ENCODE results near the gene PSMA5. TPM values are rescaled to one million over a fixed set of nuclear protein-coding genes. Genes with fewer than 3 reads are reported as not detected.

PSMA5 gene
- total RNA-seq, 1 donor from 2014 or later, result 241 TPM

GRCh38 chr1:109394591-109395281, 31.5 kb downstream of the PSMA5 start:
- Mint-ChIP-seq H3K9me3 (no peaks in the 10 kb centered on the region), H3K27me3 (ENCODE audit: insufficient read depth) (peaks cover 49% of the 10 kb centered on the region)

GRCh38 chr1:109393617-109394233, 32.5 kb downstream of the PSMA5 start:
- no peaks in the 10 kb centered on the region for H3K9me3 Mint-ChIP-seq
- H3K27me3 Mint-ChIP-seq (ENCODE audit: insufficient read depth), result peaks cover 46% of the 10 kb centered on the region
- H3K36me3 Mint-ChIP-seq (ENCODE audit: low read depth), result peaks cover 3% of the 10 kb centered on the region
- DNase-seq (ENCODE audit: low spot score), result no peak
- no peak overlapping the region for H3K4me3 Mint-ChIP-seq
- intact Hi-C loops (cut with micrococcal nuclease), result no loop called here
- H3K4me1 Mint-ChIP-seq (ENCODE audit: low read depth), result peaks cover 36% of the 10 kb centered on the region
- H3K27ac Mint-ChIP-seq, result no peak overlapping the region

More at GRCh38 chr1:109394591-109395281, 31.5 kb downstream of the PSMA5 start:
- intact Hi-C loops (cut with micrococcal nuclease), result no loop called here
- DNase-seq (ENCODE audit: low spot score), result no peak
- Mint-ChIP-seq H3K27ac (no peak overlapping the region), H3K4me1 (ENCODE audit: low read depth) (peaks cover 43% of the 10 kb centered on the region), H3K4me3 (no peak overlapping the region), H3K36me3 (ENCODE audit: low read depth) (peaks cover 6% of the 10 kb centered on the region)

- Mint-ChIP-seq H3K9me3 (no peaks in the 10 kb centered on the region), H3K27ac (no peak overlapping the region), H3K27me3 (ENCODE audit: insufficient read depth) (peaks cover 41% of the 10 kb centered on the region), H3K4me1 (ENCODE audit: low read depth) (peaks cover 29% of the 10 kb centered on the region), H3K4me3 (no peak overlapping the region), H3K36me3 (ENCODE audit: low read depth) (peaks cover 1% of the 10 kb centered on the region)
- DNase-seq (ENCODE audit: low spot score), result no peak
- intact Hi-C loops (cut with micrococcal nuclease), result no loop called here
Observed at GRCh38 chr1:109392788-109393616, 33.2 kb downstream of the PSMA5 start.

- intact Hi-C loops (cut with micrococcal nuclease), result no loop called here
- H3K27me3 Mint-ChIP-seq (ENCODE audit: insufficient read depth), result peaks cover 40% of the 10 kb centered on the region
- peaks cover 1% of the 10 kb centered on the region for H3K36me3 Mint-ChIP-seq (ENCODE audit: low read depth)
Observed at GRCh38 chr1:109392037-109392787, 34.0 kb downstream of the PSMA5 start.

GRCh38 chr1:109391626-109392025, 34.6 kb downstream of the PSMA5 start:
- Mint-ChIP-seq H3K9me3 (no peaks in the 10 kb centered on the region), H3K4me1 (ENCODE audit: low read depth) (peaks cover 23% of the 10 kb centered on the region), H3K27ac (no peak overlapping the region), H3K36me3 (ENCODE audit: low read depth) (peaks cover 1% of the 10 kb centered on the region), H3K27me3 (ENCODE audit: insufficient read depth) (peaks cover 35% of the 10 kb centered on the region), H3K4me3 (no peak overlapping the region)
- intact Hi-C loops (cut with micrococcal nuclease), result no loop called here
- DNase-seq (ENCODE audit: low spot score), result no peak

More at GRCh38 chr1:109392037-109392787, 34.0 kb downstream of the PSMA5 start:
- H3K9me3 Mint-ChIP-seq, result no peaks in the 10 kb centered on the region
- DNase-seq (ENCODE audit: low spot score), result no peak
- H3K27ac Mint-ChIP-seq, result no peak overlapping the region
- no peak overlapping the region for H3K4me3 Mint-ChIP-seq
- H3K4me1 Mint-ChIP-seq (ENCODE audit: low read depth), result peaks cover 29% of the 10 kb centered on the region

GRCh38 chr1:109391157-109391556, 35.1 kb downstream of the PSMA5 start:
- Mint-ChIP-seq H3K4me3 (no peak overlapping the region), H3K27ac (no peak overlapping the region), H3K9me3 (no peaks in the 10 kb centered on the region), H3K27me3 (ENCODE audit: insufficient read depth) (peaks cover 30% of the 10 kb centered on the region), H3K4me1 (ENCODE audit: low read depth) (peaks cover 20% of the 10 kb centered on the region), H3K36me3 (ENCODE audit: low read depth) (peaks cover 1% of the 10 kb centered on the region)
- intact Hi-C loops (cut with micrococcal nuclease), result no loop called here
- no peak for DNase-seq (ENCODE audit: low spot score)

GRCh38 chr1:109389638-109390341, 36.5 kb downstream of the PSMA5 start:
- peaks cover 20% of the 10 kb centered on the region for H3K4me1 Mint-ChIP-seq (ENCODE audit: low read depth)
- no peak overlapping the region for H3K4me3 Mint-ChIP-seq
- no peak for DNase-seq (ENCODE audit: low spot score)
- no peaks in the 10 kb centered on the region for H3K36me3 Mint-ChIP-seq (ENCODE audit: low read depth)
- H3K27ac Mint-ChIP-seq, result no peak overlapping the region
- intact Hi-C loops (cut with micrococcal nuclease), result no loop called here
- H3K9me3 Mint-ChIP-seq, result no peaks in the 10 kb centered on the region
- H3K27me3 Mint-ChIP-seq (ENCODE audit: insufficient read depth), result peaks cover 17% of the 10 kb centered on the region

GRCh38 chr1:109388884-109389637, 37.2 kb downstream of the PSMA5 start:
- Mint-ChIP-seq H3K27me3 (ENCODE audit: insufficient read depth) (peaks cover 12% of the 10 kb centered on the region), H3K9me3 (no peaks in the 10 kb centered on the region), H3K27ac (no peak overlapping the region), H3K36me3 (ENCODE audit: low read depth) (no peaks in the 10 kb centered on the region), H3K4me1 (ENCODE audit: low read depth) (peaks cover 20% of the 10 kb centered on the region), H3K4me3 (no peak overlapping the region)
- DNase-seq (ENCODE audit: low spot score), result no peak
- intact Hi-C loops (cut with micrococcal nuclease), result no loop called here

- intact Hi-C loops (cut with micrococcal nuclease), result no loop called here
- Mint-ChIP-seq H3K4me3 (no peak overlapping the region), H3K9me3 (no peaks in the 10 kb centered on the region), H3K36me3 (ENCODE audit: low read depth) (no peaks in the 10 kb centered on the region), H3K27me3 (ENCODE audit: insufficient read depth) (peaks cover 9% of the 10 kb centered on the region), H3K4me1 (ENCODE audit: low read depth) (peaks cover 20% of the 10 kb centered on the region), H3K27ac (no peak overlapping the region)
- DNase-seq (ENCODE audit: low spot score), result no peak
Observed at GRCh38 chr1:109388208-109388711, 38.0 kb downstream of the PSMA5 start.

- intact Hi-C loops (cut with micrococcal nuclease), result no loop called here
- Mint-ChIP-seq H3K27ac (no peak overlapping the region), H3K36me3 (ENCODE audit: low read depth) (no peaks in the 10 kb centered on the region), H3K4me3 (no peak overlapping the region), H3K4me1 (ENCODE audit: low read depth) (peaks cover 10% of the 10 kb centered on the region), H3K9me3 (no peaks in the 10 kb centered on the region), H3K27me3 (ENCODE audit: insufficient read depth) (peaks cover 2% of the 10 kb centered on the region)
- no peak for DNase-seq (ENCODE audit: low spot score)
Observed at GRCh38 chr1:109386054-109386717, 40.1 kb downstream of the PSMA5 start.

- Mint-ChIP-seq H3K4me3 (no peak overlapping the region), H3K4me1 (ENCODE audit: low read depth) (peaks cover 8% of the 10 kb centered on the region), H3K27ac (no peak overlapping the region), H3K9me3 (no peaks in the 10 kb centered on the region), H3K36me3 (ENCODE audit: low read depth) (no peaks in the 10 kb centered on the region), H3K27me3 (ENCODE audit: insufficient read depth) (peaks cover 2% of the 10 kb centered on the region)
- intact Hi-C loops (cut with micrococcal nuclease), result no loop called here
- DNase-seq (ENCODE audit: low spot score), result no peak
Observed at GRCh38 chr1:109385417-109385816, 40.8 kb downstream of the PSMA5 start.
